ENCODE measurements around the gene SASH3.

- TF ChIP-seq USF2 (IDR thresholded peaks at IDR 0.05; ENCODE audit: borderline replicate concordance, low read depth, low read length) (no peak), EZH2phosphoT487 (IDR thresholded peaks at IDR 0.05; ENCODE audit: borderline replicate concordance, low read depth) (no peak), MAX (IDR thresholded peaks at IDR 0.05; ENCODE audit: low read depth) (no peak), IRF3 (IDR thresholded peaks at IDR 0.05; ENCODE audit: low read depth, low read length) (no peak), GABPA (IDR thresholded peaks at IDR 0.05; ENCODE audit: low read depth) (no peak), FOXM1 (IDR thresholded peaks at IDR 0.05; ENCODE audit: low read depth) (no peak), CTCF (IDR thresholded peaks at IDR 0.05) (no peak), RAD21 (IDR thresholded peaks at IDR 0.05; ENCODE audit: low read length) (no peak), MXI1 (IDR thresholded peaks at IDR 0.05; ENCODE audit: low read depth, low read length) (no peak), TAF1 (IDR thresholded peaks at IDR 0.05; ENCODE audit: borderline replicate concordance, low read depth, low read length) (no peak)
Observed at GRCh38 chrX:129741880-129742758, 37.6 kb upstream of the SASH3 start.
